Measurements from ENCODE around the gene IGFLR1.

Gene IGFLR1

GRCh38 chr19:35723671-35724070 lies 18.6 kb downstream of the IGFLR1 start:
- H3K36me3 ChIP-seq = peaks cover 92% of the 10 kb centered on the region
- H3K9me3 ChIP-seq = no peaks in the 10 kb centered on the region
- no peak overlapping the region for H3K4me3 ChIP-seq (ENCODE audit: low read depth in 1 of 2, low read length in 1 of 2)
- TF ChIP-seq CTCF (IDR thresholded peaks at IDR 0.05) = no peak
- no peaks in the 10 kb centered on the region for H3K27me3 ChIP-seq
- peaks cover 7 to 10% of the 10 kb centered on the region in 2 experiments for H3K4me1 ChIP-seq (ENCODE audit: control insufficient read depth in 1 of 2, insufficient read depth in 1 of 2, low read depth in 1 of 2, low read length in 1 of 2)
- no peak overlapping the region for H3K27ac ChIP-seq

GRCh38 chr19:35722897-35723296 lies 19.4 kb downstream of the IGFLR1 start:
- peaks cover 84% of the 10 kb centered on the region for H3K36me3 ChIP-seq
- H3K27ac ChIP-seq = no peak overlapping the region
- no peak for TF ChIP-seq CTCF (IDR thresholded peaks at IDR 0.05)
- H3K9me3 ChIP-seq = no peaks in the 10 kb centered on the region
- no peaks in the 10 kb centered on the region for H3K27me3 ChIP-seq
- H3K4me3 ChIP-seq (ENCODE audit: low read depth in 1 of 2, low read length in 1 of 2) = no peak overlapping the region
- peaks cover 12 to 14% of the 10 kb centered on the region in 2 experiments for H3K4me1 ChIP-seq (ENCODE audit: control insufficient read depth in 1 of 2, insufficient read depth in 1 of 2, low read depth in 1 of 2, low read length in 1 of 2)

GRCh38 chr19:35722461-35722860 lies 19.8 kb downstream of the IGFLR1 start:
- Histone ChIP-seq H3K9me3 (no peaks in the 10 kb centered on the region), H3K27me3 (no peaks in the 10 kb centered on the region), H3K4me3 (ENCODE audit: low read depth in 1 of 2, low read length in 1 of 2) (no peak overlapping the region), H3K27ac (no peak overlapping the region), H3K36me3 (peaks cover 80% of the 10 kb centered on the region), H3K4me1 (ENCODE audit: control insufficient read depth in 1 of 2, insufficient read depth in 1 of 2, low read depth in 1 of 2, low read length in 1 of 2) (peaks cover 12 to 14% of the 10 kb centered on the region in 2 experiments)
- TF ChIP-seq CTCF (IDR thresholded peaks at IDR 0.05) = no peak

- Histone ChIP-seq H3K36me3 (peaks cover 69% of the 10 kb centered on the region), H3K27me3 (no peaks in the 10 kb centered on the region), H3K4me3 (ENCODE audit: low read depth in 1 of 2, low read length in 1 of 2) (no peak overlapping the region), H3K4me1 (ENCODE audit: control insufficient read depth in 1 of 2, insufficient read depth in 1 of 2, low read depth in 1 of 2, low read length in 1 of 2) (peaks cover 19 to 23% of the 10 kb centered on the region in 2 experiments), H3K9me3 (no peaks in the 10 kb centered on the region), H3K27ac (no peak overlapping the region)
- TF ChIP-seq CTCF (IDR thresholded peaks at IDR 0.05) = no peak
These were observed 20.9 kb downstream of the IGFLR1 start for GRCh38 chr19:35721374-35721773.

GRCh38 chr19:35720648-35721047 lies 21.6 kb downstream of the IGFLR1 start:
- TF ChIP-seq CTCF (IDR thresholded peaks at IDR 0.05) = no peak
- H3K9me3 ChIP-seq = no peaks in the 10 kb centered on the region
- no peak overlapping the region for H3K4me3 ChIP-seq (ENCODE audit: low read depth in 1 of 2, low read length in 1 of 2)
- H3K36me3 ChIP-seq = peaks cover 62% of the 10 kb centered on the region
- H3K4me1 ChIP-seq (ENCODE audit: control insufficient read depth in 1 of 2, insufficient read depth in 1 of 2, low read depth in 1 of 2, low read length in 1 of 2) = peaks cover 26 to 30% of the 10 kb centered on the region in 2 experiments
- H3K27ac ChIP-seq = no peak overlapping the region
- H3K27me3 ChIP-seq = no peaks in the 10 kb centered on the region

GRCh38 chr19:35720163-35720524 lies 22.1 kb downstream of the IGFLR1 start:
- TF ChIP-seq CTCF (IDR thresholded peaks at IDR 0.05) = no peak
- H3K9me3 ChIP-seq = no peaks in the 10 kb centered on the region
- peaks cover 57% of the 10 kb centered on the region for H3K36me3 ChIP-seq
- H3K27ac ChIP-seq = no peak overlapping the region
- no peaks in the 10 kb centered on the region for H3K27me3 ChIP-seq
- H3K4me3 ChIP-seq (ENCODE audit: low read depth in 1 of 2, low read length in 1 of 2) = no peak overlapping the region
- peaks cover 29 to 35% of the 10 kb centered on the region in 2 experiments for H3K4me1 ChIP-seq (ENCODE audit: control insufficient read depth in 1 of 2, insufficient read depth in 1 of 2, low read depth in 1 of 2, low read length in 1 of 2)

Measured in neutrophil (primary cell).